Trophoblast cell (in vitro differentiated cells and primary cell): ENCODE results near the gene FMC1.

Source experiments
- DNase-seq, 2 donors: peaks; one replicate each; pipeline ENCODE4 v3.0.0-alpha.2; 2016
- H2AFZ ChIP-seq: 2 replicates; pipeline ENCODE4 v1.6.1; 2013; ENCODE audit warnings: low read length, moderate library complexity, mild to moderate bottlenecking; ENCODE audit not compliant: insufficient read depth, poor library complexity
- H2AK5ac ChIP-seq: 2 replicates; pipeline ENCODE4 v1.6.1; 2013; ENCODE audit warnings: mild to moderate bottlenecking, low read length
- H2BK120ac ChIP-seq: 2 replicates; pipeline ENCODE4 v1.6.1; 2013; ENCODE audit warnings: low read length, mild to moderate bottlenecking, moderate library complexity; ENCODE audit not compliant: insufficient read depth, poor library complexity
- H2BK12ac ChIP-seq: 2 replicates; pipeline ENCODE4 v1.6.1; 2013; ENCODE audit warnings: mild to moderate bottlenecking, low read length, moderate library complexity
- H2BK5ac ChIP-seq: 2 replicates; pipeline ENCODE4 v1.6.1; 2013; ENCODE audit warnings: low read length, low read depth, moderate library complexity, mild to moderate bottlenecking; ENCODE audit not compliant: poor library complexity
- H3K14ac ChIP-seq: 2 replicates; pipeline ENCODE4 v1.6.1; 2013; ENCODE audit warnings: mild to moderate bottlenecking, low read length
- H3K18ac ChIP-seq: 2 replicates; pipeline ENCODE4 v1.6.1; 2013; ENCODE audit warnings: mild to moderate bottlenecking, low read length
- H3K23ac ChIP-seq: 2 replicates; pipeline ENCODE4 v1.6.1; 2013; ENCODE audit warnings: low read length
- H3K27ac ChIP-seq: 2 replicates; pipeline ENCODE4 v1.5.1; 2013; ENCODE audit warnings: low read depth, mild to moderate bottlenecking, inconsistent platforms, low read length, moderate library complexity
- H3K27me3 ChIP-seq: 2 replicates; pipeline ENCODE4 v1.6.1; 2013; ENCODE audit warnings: inconsistent platforms, mild to moderate bottlenecking, low read length, moderate library complexity; ENCODE audit not compliant: insufficient read depth
- H3K36me3 ChIP-seq, 2 experiments: 1 replicate in 1 of 2; 2 replicates in 1 of 2; pipeline ENCODE4 v1.6.1; 2013; ENCODE audit warnings: low read length in 2 of 2, mild to moderate bottlenecking in 2 of 2, moderate library complexity in 1 of 2; ENCODE audit not compliant: insufficient read depth in 2 of 2, control insufficient read depth in 1 of 2
- H3K4ac ChIP-seq: 2 replicates; pipeline ENCODE4 v1.6.1; 2013; ENCODE audit warnings: low read depth, mild to moderate bottlenecking, low read length, moderate library complexity
- H3K4me1 ChIP-seq, 2 experiments: 1 replicate in 1 of 2; 2 replicates in 1 of 2; pipeline ENCODE4 v1.6.1; 2013; ENCODE audit warnings: low read length in 2 of 2, mild to moderate bottlenecking in 2 of 2, moderate library complexity in 1 of 2; ENCODE audit not compliant: insufficient read depth in 2 of 2, control insufficient read depth in 1 of 2
- H3K4me2 ChIP-seq: 2 replicates; pipeline ENCODE4 v1.6.1; 2013; ENCODE audit warnings: inconsistent platforms, mild to moderate bottlenecking, low read length, moderate library complexity
- H3K4me3 ChIP-seq: 2 replicates; pipeline ENCODE4 v1.5.1; 2013; ENCODE audit warnings: mild to moderate bottlenecking, low read depth, low read length, inconsistent platforms
- H3K79me1 ChIP-seq: one replicate; pipeline ENCODE4 v1.6.1; 2013; ENCODE audit warnings: low read length
- H3K79me2 ChIP-seq: 2 replicates; pipeline ENCODE4 v1.6.1; 2013; ENCODE audit warnings: low read length, mild to moderate bottlenecking; ENCODE audit not compliant: control insufficient read depth, insufficient read depth, poor library complexity
- H3K9ac ChIP-seq: 2 replicates; pipeline ENCODE4 v1.6.1; 2013; ENCODE audit warnings: mild to moderate bottlenecking, low read length
- H3K9me3 ChIP-seq: 2 replicates; pipeline ENCODE4 v1.6.1; 2013; ENCODE audit warnings: low read depth, mild to moderate bottlenecking, control low read depth, inconsistent platforms, low read length; ENCODE audit not compliant: insufficient read depth
- H4K12ac ChIP-seq: 2 replicates; pipeline ENCODE4 v1.6.1; 2013; ENCODE audit warnings: low read depth, mild to moderate bottlenecking, low read length, moderate library complexity
- H4K8ac ChIP-seq: 2 replicates; pipeline ENCODE4 v1.6.1; 2013; ENCODE audit warnings: low read depth, mild to moderate bottlenecking, low read length, moderate library complexity
- H4K91ac ChIP-seq: one replicate; pipeline ENCODE4 v1.6.1; 2013; ENCODE audit warnings: low read depth, mild to moderate bottlenecking, low read length, moderate library complexity
- WGBS: extraction: QIAGEN DNeasy Blood & Tissue Kit; methylation state at CpG from one replicate; pipeline ENCODE4 v1.1.7; 2013; ENCODE audit warnings: missing lambda C conversion rate; ENCODE audit not compliant: insufficient read length, insufficient coverage; ENCODE audit errors: extremely low coverage; 5-methylcytosine and 5-hydroxymethylcytosine counted together

The FMC1 gene

DNA sequence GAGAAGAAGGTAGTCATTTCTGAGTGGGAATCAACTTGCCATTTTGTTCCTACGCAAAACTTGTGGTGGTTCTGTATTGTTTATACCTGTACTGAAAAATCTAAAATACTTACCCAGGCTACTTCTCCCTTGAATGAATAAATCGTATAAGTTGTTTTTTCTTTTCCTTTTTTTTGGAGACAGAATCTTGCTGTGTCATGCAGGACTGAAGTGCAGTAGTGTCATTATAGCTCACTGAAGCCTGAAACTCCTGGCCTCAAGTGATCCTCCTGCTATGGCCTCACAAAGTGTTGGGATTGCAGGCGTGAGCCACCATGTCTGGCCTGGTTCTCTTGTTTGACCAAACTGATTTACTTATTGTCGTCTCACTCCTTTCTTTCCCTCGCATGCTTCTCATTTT is 46.5 kb downstream of the FMC1 start:
- no peak overlapping the region for H2AFZ ChIP-seq
- H3K23ac ChIP-seq = no peak overlapping the region
- no peak overlapping the region for H3K14ac ChIP-seq
- no peak overlapping the region for H4K12ac ChIP-seq
- no peak overlapping the region for H3K18ac ChIP-seq
- H3K36me3 ChIP-seq = peaks cover 11 to 19% of the 10 kb centered on the region in 2 experiments
- no peaks in the 10 kb centered on the region for H3K79me2 ChIP-seq
- H3K9me3 ChIP-seq = no peaks in the 10 kb centered on the region
- no peak overlapping the region for H2AK5ac ChIP-seq
- no peaks in the 10 kb centered on the region for H3K27me3 ChIP-seq
- H4K8ac ChIP-seq = no peak overlapping the region
- no peak overlapping the region for H3K9ac ChIP-seq
- DNase-seq = no peak
- no peak overlapping the region for H2BK12ac ChIP-seq
- H3K4me3 ChIP-seq = no peak overlapping the region
- H3K4me1 ChIP-seq = no peaks in the 10 kb centered on the region
- WGBS = no CpG with 5 or more reads among the region's 5 CpGs
- no peak overlapping the region for H3K4ac ChIP-seq
- H2BK120ac ChIP-seq = no peak overlapping the region
- H3K4me2 ChIP-seq = no peak overlapping the region
- no peak overlapping the region for H3K27ac ChIP-seq
- no peak overlapping the region for H4K91ac ChIP-seq
- no peak overlapping the region for H2BK5ac ChIP-seq
- no peaks in the 10 kb centered on the region for H3K79me1 ChIP-seq

DNA sequence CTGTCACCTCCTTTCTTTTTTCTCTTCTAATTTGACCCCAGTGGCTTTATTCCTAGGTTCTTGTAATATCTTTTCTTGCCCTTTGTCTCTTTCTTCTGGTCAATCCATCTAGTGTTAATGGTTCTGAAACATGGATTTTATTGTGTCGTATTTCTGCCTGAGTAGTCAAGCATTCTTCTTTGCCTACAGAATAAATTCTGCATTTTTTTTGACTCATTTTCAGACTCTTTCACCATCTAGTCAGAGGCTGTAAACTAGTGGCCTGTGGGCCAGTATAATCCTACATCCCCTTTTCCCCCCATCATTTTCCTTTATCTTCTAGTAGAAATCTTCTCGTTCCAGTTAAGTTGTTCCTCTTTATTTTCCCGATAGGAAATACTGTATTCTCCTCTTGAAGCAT is 48.0 kb downstream of the FMC1 start:
- no peak overlapping the region for H3K18ac ChIP-seq
- H2BK120ac ChIP-seq = no peak overlapping the region

DNA sequence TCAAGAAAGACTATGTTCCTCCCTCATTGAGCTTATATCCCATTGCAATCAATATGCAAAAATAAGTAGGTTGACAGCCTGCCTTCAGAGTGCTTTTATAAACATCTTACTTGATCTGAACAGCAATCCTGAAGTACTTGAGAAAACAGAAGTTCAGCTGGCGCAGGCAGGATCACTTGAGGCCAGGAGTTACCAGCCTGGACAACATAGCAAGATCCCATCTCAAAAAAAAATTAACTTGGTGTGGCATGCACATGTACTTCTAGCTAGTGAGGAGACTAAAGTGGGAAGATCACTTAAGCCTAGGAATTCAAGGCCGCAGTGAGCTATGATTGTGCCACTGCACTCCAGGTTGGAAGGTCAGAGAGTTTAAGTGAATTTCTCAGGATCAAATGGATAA is 48.6 kb downstream of the FMC1 start:
- Histone ChIP-seq H2BK5ac (no peak overlapping the region), H3K79me2 (no peaks in the 10 kb centered on the region), H3K18ac (no peak overlapping the region), H3K9me3 (no peaks in the 10 kb centered on the region), H2BK120ac (no peak overlapping the region), H3K4me2 (no peak overlapping the region), H3K14ac (no peak overlapping the region), H4K91ac (no peak overlapping the region), H3K27ac (no peak overlapping the region), H3K27me3 (no peaks in the 10 kb centered on the region), H4K12ac (no peak overlapping the region), H3K4ac (peak overlapping the region; percentile 62), H3K79me1 (no peaks in the 10 kb centered on the region), H3K9ac (no peak overlapping the region), H2AFZ (no peak overlapping the region), H3K36me3 (peaks cover 6 to 14% of the 10 kb centered on the region in 2 experiments), H2BK12ac (no peak overlapping the region), H2AK5ac (no peak overlapping the region), H3K23ac (no peak overlapping the region), H3K4me1 (no peaks in the 10 kb centered on the region), H3K4me3 (no peak overlapping the region), H4K8ac (no peak overlapping the region)
- no CpG with 5 or more reads among the region's 2 CpGs for WGBS
- no peak for DNase-seq

More for the DNA sequence above, 48.0 kb downstream of the FMC1 start:
- Histone ChIP-seq H2BK12ac (no peak overlapping the region), H2AFZ (no peak overlapping the region), H3K4me2 (no peak overlapping the region), H3K36me3 (peaks cover 10 to 14% of the 10 kb centered on the region in 2 experiments), H3K4me3 (no peak overlapping the region), H3K4ac (no peak overlapping the region), H2AK5ac (no peak overlapping the region), H3K27ac (no peak overlapping the region), H3K79me1 (no peaks in the 10 kb centered on the region), H3K9me3 (no peaks in the 10 kb centered on the region), H3K4me1 (no peaks in the 10 kb centered on the region), H3K9ac (no peak overlapping the region), H2BK5ac (no peak overlapping the region), H3K27me3 (no peaks in the 10 kb centered on the region), H3K23ac (no peak overlapping the region), H4K91ac (no peak overlapping the region), H4K12ac (no peak overlapping the region), H4K8ac (no peak overlapping the region), H3K14ac (no peak overlapping the region), H3K79me2 (no peaks in the 10 kb centered on the region)
- DNase-seq = no peak
- WGBS = no CpG with 5 or more reads among the region's 3 CpGs

DNA sequence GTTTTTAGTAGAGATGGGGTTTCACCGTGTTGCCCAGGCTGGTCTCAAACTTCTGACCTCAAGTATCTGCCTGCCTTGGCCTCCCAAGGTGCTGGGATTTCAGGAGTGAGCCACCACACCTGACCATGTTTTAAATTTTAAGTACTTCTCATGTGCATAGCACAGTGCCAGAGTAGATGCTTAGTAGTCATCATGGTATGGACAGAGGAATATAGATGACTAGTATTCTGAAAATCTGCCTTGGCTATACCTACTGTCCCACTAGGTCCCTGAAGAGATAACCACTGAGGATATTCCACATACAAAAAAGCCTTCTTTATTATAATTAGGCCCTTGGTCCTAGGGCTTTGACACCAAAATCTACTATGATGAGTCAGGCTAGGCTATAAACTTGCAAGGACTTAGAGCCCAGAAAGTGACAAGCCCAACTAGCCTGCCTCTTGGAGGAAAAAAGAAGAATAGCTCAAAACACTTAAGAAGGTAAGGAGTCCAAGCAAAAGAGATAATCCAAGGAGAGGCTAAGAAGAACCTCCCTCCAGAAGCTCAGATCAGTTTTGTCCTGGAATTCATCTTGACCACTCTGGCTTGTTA is 52.6 kb downstream of the FMC1 start:
- H3K4me2 ChIP-seq = no peak overlapping the region
- H2BK12ac ChIP-seq = no peak overlapping the region
- H4K91ac ChIP-seq = no peak overlapping the region
- peaks cover 5 to 6% of the 10 kb centered on the region in 2 experiments for H3K36me3 ChIP-seq
- no peak overlapping the region for H2BK120ac ChIP-seq
- no peak overlapping the region for H2AFZ ChIP-seq
- WGBS = no CpG with 5 or more reads among the region's 1 CpG
- H3K4me3 ChIP-seq = no peak overlapping the region
- no peak overlapping the region for H2AK5ac ChIP-seq
- H3K9me3 ChIP-seq = no peaks in the 10 kb centered on the region
- H4K12ac ChIP-seq = no peak overlapping the region
- H3K79me2 ChIP-seq = peaks cover 2% of the 10 kb centered on the region
- no peak overlapping the region for H3K27ac ChIP-seq
- H3K23ac ChIP-seq = no peak overlapping the region
- no peak for DNase-seq
- H3K4ac ChIP-seq = no peak overlapping the region
- H3K9ac ChIP-seq = no peak overlapping the region
- no peak overlapping the region for H3K18ac ChIP-seq
- H3K4me1 ChIP-seq = no peaks in the 10 kb centered on the region
- H2BK5ac ChIP-seq = no peak overlapping the region
- H3K79me1 ChIP-seq = no peaks in the 10 kb centered on the region
- H3K14ac ChIP-seq = no peak overlapping the region
- no peak overlapping the region for H4K8ac ChIP-seq
- no peaks in the 10 kb centered on the region for H3K27me3 ChIP-seq
